HG03103 (cell line): ENCODE results near the gene CHRM4.
"Not testable (repeated sequence)": the region's sequence is repeated elsewhere in the genome, so short reads cannot be mapped to it uniquely, and the experiment has no call there.

Experiments
- ATAC-seq: cut with Tn5 transposase; IDR thresholded peaks from one replicate; pipeline ENCODE4 v1.9.1; 2021; ENCODE audit warnings: low read depth; ENCODE audit not compliant: unreplicated experiment

The CHRM4 gene

DNA sequence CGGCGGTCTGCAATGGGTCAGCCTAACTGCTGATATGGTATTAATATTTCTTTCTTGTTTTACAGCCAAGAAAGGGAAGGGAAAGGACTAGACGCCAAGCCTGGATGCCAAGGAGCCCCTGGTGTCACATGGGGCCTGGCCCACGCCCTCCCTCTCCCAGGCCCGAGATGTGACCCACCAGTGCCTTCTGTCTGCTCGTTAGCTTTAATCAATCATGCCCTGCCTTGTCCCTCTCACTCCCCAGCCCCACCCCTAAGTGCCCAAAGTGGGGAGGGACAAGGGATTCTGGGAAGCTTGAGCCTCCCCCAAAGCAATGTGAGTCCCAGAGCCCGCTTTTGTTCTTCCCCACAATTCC is 8.2 kb downstream of the CHRM4 start:
- ATAC-seq, result no peak

GRCh38 chr11:46382646-46383403 is 8.8 kb downstream of the CHRM4 start:
- no peak for ATAC-seq

GRCh38 chr11:46381819-46382645 is 9.5 kb downstream of the CHRM4 start:
- no peak for ATAC-seq

DNA sequence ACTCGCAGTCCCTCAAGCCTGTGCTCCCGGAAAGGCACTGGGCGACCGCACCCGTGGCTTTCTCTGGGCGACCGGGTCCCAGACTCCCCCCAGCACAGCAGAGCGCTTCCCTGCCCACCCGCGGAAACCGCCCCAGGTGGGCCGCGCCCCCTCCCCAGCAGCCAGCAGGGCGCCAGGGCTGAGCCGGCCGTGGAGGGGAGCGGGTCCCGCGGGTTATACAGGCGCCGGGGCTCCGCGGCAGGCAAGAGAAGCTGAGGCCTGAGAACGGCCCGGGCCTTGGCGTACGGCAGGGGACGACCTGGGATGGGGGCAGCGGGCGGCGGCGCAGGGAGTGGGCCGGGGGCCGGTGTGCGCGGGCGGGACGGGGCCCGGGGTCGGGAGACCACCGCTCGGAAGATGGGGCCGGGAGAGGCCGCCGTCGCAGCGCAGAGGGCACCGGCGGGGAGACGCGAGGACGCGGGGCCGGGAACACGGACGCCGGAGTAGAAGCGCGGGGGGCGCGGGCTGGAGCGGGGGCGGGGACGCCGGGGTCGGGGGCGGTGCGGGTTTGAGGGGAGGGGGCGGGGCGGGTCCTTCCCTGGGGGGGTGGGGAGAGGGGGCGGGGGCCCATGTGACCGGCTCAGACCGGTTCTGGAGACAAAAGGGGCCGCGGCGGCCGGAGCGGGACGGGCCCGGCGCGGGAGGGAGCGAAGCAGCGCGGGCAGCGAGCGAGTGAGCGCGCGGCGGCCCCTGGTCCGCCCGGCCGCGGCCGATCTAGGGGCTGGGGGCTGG is 10.3 kb downstream of the CHRM4 start, which contains the start of gene MDK:
Gene MDK, plus strand, starts transcription at position 622 of the 771 bp plus-strand sequence. CDS start 389 bp downstream, outside the sequence.
- ATAC-seq, result no peak

GRCh38 chr11:46380340-46381047 is 11.1 kb downstream of the CHRM4 start:
- ATAC-seq, result no peak

DNA sequence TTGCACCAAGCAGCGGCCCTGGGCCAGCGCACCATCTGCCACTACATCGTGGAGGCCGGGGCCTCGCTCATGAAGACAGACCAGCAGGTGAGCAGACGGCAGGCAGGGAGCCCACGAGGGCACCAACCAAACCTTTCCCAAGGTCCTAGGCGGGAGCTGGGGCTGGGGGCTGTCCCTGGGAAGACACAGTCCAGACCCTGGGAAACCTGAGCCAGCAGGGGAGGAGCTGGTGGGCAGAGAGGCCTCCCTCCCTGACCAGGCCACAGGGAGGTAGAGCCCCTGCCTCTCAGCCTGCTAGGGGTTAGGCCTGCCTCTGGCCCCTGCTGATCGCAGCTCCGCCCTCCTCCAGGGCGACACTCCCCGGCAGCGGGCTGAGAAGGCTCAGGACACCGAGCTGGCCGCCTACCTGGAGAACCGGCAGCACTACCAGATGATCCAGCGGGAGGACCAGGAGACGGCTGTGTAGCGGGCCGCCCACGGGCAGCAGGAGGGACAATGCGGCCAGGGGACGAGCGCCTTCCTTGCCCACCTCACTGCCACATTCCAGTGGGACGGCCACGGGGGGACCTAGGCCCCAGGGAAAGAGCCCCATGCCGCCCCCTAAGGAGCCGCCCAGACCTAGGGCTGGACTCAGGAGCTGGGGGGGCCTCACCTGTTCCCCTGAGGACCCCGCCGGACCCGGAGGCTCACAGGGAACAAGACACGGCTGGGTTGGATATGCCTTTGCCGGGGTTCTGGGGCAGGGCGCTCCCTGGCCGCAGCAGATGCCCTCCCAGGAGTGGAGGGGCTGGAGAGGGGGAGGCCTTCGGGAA is 11.9 kb downstream of the CHRM4 start:
- ATAC-seq, result not testable (repeated sequence)

DNA sequence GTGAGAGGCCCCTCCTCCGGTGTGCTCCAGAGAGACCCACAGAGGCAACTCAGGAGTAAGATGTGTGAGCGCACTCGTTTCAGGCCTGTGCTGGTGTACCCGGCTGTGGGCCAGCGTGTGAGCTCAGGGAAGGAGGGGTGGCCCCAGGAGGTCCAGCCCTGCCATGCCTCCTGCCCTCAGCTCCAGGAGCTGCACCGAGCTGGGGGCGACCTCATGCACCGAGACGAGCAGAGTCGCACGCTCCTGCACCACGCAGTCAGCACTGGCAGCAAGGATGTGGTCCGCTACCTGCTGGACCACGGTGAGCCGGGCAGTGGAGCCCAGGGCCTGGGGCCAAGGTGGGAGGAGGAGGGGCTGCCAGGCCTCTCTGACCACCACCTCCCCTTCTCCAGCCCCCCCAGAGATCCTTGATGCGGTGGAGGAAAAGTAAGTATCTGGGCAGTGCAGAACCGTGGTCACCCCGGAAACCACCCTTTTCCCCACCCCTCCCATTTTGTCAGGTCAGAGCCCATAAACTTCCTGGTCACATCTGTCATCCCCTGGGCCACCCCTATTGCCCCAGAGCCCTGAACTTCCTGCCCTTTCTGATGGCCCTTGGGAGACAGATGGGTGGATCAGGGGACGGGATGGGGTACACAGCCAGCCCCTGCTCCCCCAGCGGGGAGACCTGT is 12.6 kb downstream of the CHRM4 start:
- no peak for ATAC-seq

DNA sequence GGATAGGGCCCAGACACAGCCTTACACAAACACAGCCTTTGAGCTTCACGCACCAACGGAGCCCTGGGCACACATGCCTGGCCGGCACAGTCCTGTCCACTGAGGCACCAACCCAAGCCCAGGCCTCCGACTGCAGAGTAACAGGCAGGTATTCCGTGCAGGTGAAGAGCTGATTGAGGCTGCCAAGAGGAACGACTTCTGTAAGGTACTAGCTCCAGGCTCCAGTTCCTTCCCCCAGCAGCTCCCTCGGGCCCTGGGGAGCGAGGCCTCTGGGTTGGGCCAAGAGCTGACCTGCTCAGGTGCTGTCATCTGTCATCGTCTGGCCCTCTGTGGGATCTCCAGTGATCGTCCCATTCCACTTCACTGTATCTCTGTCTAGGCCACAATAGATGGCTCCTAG is 13.3 kb downstream of the CHRM4 start:
- ATAC-seq, result no peak

GRCh38 chr11:46377831-46378230 is 13.7 kb downstream of the CHRM4 start:
- ATAC-seq, result no peak

- ATAC-seq, result no peak
These were observed 14.3 kb downstream of the CHRM4 start for GRCh38 chr11:46377290-46377689.

DNA sequence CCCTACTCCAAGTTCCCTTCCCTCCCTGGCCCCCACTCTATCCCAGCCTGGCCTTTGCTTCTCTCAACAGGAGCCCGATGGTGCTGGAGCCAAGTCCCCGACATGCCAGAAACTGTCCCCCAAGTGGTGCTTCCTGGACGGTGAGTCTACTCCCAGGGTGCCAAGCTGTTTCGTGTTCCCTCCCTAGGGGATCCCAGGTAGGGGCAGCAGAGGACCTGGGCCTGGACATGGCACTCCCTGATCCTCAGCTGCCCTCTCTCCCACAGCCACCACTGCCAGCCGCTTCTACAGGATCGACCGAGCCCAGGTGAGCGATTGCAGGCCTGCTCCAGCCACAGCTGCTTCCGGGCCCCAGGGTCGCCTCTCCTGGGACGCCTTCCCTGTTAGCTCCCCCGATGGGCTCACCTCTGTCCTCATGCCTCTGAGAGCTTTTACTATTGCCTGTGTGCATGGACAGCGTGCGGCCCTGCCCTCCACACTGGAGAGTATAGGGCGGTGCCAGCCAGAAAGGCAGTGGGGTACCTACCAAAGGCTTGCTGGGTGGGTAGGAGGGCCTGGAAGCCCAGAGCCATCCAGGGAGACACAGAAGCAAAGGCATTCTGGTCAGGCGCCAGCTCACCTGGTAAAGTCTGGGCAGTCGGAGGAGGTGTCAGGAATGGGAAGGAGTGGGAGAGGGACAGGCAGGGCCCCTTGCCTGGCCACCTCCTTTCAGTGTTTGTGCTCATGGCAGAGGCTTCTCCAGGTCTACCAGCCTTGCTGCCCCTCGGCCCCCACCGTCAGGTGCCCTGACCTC is 15.1 kb downstream of the CHRM4 start:
- ATAC-seq, result no peak

DNA sequence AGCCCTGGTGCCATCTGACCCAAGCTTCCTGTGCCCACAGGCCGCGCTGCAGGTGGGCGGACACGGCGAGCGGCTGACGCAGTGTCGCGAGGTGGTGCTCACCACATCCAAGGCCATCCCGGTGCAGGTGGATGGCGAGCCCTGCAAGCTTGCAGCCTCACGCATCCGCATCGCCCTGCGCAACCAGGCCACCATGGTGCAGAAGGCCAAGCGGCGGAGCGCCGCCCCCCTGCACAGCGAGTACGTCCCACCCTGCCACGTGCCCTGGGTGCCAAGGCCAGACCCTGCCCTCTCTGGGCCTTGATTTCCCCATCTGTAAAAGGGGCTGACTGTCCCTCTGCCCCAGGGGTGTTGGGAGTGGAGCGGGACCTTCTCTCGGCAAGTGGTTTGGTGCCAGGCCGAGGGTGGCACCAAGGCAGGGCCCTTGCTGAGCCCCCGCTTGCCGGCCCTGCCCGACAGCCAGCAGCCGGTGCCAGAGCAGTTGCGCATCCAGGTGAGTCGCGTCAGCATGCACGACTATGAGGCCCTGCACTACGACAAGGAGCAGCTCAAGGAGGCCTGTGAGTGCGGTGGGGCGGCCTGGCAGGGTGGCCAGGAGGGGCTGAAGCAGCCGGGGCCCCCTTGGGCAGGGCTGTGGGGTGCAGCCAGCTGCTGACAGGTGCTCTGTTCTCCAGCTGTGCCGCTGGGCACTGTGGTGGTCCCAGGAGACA is 16.0 kb downstream of the CHRM4 start:
- ATAC-seq, result no peak

DNA sequence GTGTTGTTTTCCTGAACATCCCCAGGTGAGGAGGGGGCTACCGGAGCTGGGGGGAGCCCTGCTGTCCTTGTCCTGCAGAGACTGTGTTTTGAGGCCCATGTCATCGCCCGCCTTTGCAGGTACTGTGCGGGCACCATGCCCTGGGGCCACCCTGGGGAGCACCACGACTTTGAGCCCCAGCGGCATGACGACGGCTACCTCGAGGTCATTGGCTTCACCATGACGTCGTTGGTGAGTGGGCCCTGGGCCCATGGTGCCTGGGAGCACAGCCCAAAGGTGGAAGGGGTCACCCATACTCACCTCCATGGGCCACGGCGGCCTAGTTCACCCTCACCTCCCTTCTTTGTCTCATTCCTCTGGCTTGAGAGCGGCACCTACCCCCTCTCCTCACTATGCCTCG is 16.8 kb downstream of the CHRM4 start:
- no peak for ATAC-seq

GRCh38 chr11:46373787-46374740 is 17.5 kb downstream of the CHRM4 start:
- no peak for ATAC-seq

DNA sequence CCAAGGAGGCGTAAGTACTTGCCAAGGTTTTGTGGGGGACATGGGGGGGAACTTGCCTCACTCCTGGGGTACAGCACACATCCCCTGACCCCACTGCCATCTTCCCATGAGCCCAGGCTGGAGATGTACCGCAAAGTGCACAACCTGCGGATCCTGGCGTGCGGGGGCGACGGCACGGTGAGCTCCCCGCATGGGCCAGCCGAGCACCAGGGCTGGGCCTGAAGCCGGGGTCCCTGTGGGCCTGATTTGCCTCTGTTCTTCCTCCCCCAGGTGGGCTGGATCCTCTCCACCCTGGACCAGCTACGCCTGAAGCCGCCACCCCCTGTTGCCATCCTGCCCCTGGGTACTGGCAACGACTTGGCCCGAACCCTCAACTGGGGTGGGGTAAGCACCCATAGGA is 19.1 kb downstream of the CHRM4 start:
- not testable (repeated sequence) for ATAC-seq

DNA sequence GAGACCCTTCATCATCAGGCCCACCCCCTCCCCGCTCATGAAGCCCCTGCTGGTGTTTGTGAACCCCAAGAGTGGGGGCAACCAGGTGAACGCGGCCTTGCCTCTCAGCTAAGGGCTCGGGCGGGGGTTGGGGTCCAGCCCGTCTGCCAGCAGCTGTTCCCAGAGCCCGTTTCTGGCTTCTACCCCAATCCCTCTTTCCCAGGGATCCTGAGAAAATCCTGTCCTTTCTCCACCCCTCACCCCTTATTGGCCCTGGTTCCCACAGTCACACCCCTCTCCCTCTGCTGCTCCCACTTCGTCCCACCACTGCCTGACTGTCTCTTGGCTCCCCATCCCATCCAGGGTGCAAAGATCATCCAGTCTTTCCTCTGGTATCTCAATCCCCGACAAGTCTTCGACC is 19.5 kb downstream of the CHRM4 start:
- no peak for ATAC-seq

DNA sequence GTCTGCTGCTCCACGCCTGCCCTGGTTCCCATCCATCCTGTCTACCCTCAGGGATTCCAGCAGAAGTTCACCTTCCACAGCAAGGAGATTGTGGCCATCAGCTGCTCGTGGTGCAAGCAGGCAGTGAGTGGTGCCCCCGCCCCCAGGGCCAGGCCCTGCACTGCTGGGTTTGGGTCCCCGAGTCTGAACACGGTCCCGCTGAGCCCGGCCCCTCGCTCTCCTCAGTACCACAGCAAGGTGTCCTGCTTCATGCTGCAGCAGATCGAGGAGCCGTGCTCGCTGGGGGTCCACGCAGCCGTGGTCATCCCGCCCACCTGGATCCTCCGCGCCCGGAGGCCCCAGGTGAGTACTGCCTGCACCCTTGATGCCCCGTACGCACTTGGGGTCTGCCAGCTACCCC is 20.3 kb downstream of the CHRM4 start:
- not testable (repeated sequence) for ATAC-seq
